ENCODE data around the gene HOTAIR.

HOTAIR gene

GRCh38 chr12:54002278-54002914, 27.6 kb upstream of the HOTAIR start:
- peak overlapping the region in 3 of 21 experiments; percentile 97 to 99 (median 98) for H3K27ac ChIP-seq
- H3K4me3 ChIP-seq = no peak overlapping the region

DNA sequence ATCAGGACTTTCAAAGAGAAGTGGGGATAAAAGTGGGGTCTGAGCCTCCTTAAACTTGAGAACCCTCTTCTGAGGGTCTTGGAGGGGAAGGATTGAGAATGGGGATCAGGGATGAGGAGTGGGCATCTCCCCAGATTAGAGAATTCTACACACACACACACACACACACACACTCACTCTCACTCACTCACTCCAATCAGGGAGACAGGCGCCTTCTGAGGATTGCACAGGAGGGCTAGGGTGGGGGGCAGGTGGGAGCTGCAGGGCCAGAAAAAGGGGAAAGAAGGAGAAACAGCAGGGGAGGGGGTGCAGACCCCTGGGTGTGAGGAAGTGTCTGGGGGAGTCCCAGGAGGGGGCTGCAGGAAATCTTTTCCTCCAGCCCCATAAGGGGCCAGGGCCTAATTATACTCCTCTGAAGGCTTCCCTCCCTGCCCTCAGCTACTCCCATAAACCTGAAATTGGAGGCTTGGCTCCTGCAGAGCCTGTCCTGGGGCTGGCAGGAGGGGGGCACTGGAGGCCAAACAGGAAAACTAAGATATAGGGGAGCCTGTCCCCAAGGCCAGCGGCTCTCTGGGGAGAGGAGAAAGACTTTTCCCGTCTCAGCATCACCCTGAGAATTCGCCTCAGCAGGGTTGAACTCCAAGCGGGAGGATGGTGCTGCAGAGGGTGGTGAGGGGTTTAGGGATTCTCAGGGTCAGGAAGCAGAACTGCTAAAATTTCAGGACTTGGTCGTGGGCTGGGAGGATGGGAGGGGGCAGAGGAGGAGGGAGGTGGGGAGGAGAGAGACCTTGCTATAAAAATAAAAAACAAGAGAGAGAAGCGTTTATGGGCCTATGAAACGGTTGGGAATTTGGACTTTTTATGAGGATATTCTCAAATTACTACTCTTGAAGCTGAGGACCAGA, 26.8 kb upstream of the HOTAIR start:
- Histone ChIP-seq H3K4me3 (peak overlapping the region in 3 of 7 experiments; percentile 41 to 68 (median 46)), H3K27ac (peak overlapping the region in 7 of 21 experiments; percentile 2 to 99 (median 93))

DNA sequence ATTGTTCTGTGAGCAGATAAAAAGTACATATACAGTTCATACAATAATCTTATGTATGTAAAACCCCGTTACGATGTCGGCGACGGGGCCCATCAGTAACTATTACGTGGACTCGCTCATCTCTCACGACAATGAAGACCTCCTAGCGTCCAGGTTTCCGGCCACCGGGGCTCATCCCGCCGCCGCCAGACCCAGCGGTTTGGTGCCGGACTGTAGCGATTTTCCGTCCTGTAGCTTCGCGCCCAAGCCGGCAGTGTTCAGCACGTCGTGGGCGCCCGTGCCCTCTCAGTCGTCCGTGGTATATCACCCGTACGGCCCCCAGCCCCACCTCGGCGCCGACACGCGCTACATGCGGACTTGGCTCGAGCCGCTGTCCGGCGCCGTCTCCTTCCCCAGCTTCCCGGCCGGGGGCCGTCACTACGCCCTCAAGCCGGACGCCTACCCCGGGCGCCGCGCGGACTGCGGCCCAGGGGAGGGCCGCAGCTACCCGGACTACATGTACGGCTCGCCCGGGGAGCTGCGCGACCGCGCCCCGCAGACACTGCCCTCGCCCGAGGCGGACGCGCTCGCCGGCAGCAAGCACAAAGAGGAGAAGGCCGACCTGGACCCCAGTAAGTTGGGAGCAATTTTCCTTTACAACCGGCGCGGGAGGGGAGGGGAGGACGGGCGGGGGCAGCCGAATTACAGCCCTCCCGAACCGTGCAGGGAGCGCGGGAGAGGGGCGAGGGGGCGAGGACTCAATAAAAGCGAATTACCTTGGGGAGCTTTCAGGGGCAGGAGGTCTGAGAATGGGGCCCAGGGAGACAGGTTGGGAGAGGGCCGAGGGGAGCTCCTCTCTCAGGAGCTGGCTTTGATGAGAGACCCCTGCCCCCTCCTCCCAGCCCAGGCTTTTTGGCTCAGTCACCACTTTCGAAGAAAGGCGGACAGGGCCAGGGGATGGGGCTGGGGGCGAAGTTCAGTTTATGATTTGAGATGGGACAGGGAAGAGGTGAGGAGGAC, 25.7 kb upstream of the HOTAIR start, which contains the start of gene HOXC9:
HOXC9 (plus strand) TSS at position 46 of the 999 bp plus-strand sequence; CDS start at position 74, 28 bp downstream.
- peak within 1 kb of the TSS in 19 of 21 experiments; percentile 54 to 99 (median 88) for H3K27ac ChIP-seq

DNA sequence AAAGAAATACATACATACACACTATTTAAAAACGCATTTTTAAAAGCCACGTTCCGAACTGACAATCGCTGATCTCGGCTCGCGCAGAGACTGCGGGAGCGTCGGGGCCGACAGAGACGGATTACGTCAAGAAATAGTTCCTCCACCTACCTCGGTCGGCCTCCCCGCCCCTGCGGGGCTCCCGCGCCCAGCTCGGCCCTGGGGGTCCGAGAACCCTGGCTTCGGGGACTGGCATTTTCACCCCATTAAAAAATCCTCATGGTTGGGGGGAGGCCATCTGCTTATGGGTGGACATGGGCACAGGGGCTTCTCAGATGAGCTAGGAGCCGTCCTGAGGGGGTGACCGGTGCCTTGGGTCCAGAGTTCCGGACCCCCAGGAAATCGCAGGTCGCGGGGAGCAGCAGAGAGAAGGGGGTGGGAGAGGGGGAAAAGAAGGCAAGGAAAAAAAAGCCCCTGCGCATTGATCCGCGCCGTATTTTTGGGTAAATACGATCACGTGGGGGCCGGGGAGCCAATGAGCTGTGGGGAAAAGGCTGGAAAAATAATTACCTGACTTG, 24.9 kb upstream of the HOTAIR start:
- H3K4me3 ChIP-seq = peak overlapping the region; percentile 40 to 68 (median 46)

More for the DNA sequence above, 25.7 kb upstream of the HOTAIR start, which contains the start of gene HOXC9:
- H3K4me3 ChIP-seq = peak within 1 kb of the TSS; percentile 40 to 68 (median 46)

DNA sequence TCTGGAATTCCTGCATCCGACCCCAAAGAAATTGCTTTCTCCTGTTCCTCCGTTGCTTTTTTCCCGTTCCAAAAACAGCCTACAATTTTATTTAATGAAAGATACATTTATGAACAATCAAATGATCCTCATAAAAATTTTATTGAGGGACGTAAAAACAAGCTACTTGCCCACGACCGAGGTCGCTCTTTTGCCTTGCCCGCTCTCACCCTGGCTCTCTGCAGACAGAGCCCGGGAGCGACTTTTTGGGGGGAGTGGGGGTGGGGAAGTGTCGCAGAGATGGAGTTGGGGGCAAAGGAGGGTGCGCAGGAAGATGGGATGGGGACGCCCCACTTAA, 24.1 kb upstream of the HOTAIR start:
- peak overlapping the region in 4 of 7 experiments; percentile 40 to 68 (median 55) for H3K4me3 ChIP-seq

More for the DNA sequence above, 24.9 kb upstream of the HOTAIR start:
- peak overlapping the region in 19 of 21 experiments; percentile 54 to 99 (median 88) for H3K27ac ChIP-seq

GRCh38 chr12:53998110-53998899, 23.6 kb upstream of the HOTAIR start:
- Histone ChIP-seq H3K4me3 (peak overlapping the region in 1 of 7 experiments; percentile 64), H3K27ac (peak overlapping the region in 8 of 21 experiments; percentile 40 to 98 (median 94))

More for the DNA sequence above, 24.1 kb upstream of the HOTAIR start:
- peak overlapping the region in 8 of 21 experiments; percentile 88 to 99 (median 95) for H3K27ac ChIP-seq

- peak overlapping the region in 12 of 21 experiments; percentile 1 to 98 (median 84) for H3K27ac ChIP-seq
Observed at GRCh38 chr12:53997204-53998109, 22.7 kb upstream of the HOTAIR start.

GRCh38 chr12:53996240-53997203, 21.8 kb upstream of the HOTAIR start:
- H3K4me3 ChIP-seq = peak overlapping the region; percentile 31 to 54 (median 39)

More at GRCh38 chr12:53997204-53998109, 22.7 kb upstream of the HOTAIR start:
- peak overlapping the region in 1 of 7 experiments; percentile 4 for H3K4me3 ChIP-seq

GRCh38 chr12:53995378-53996239, 20.9 kb upstream of the HOTAIR start:
- H3K4me3 ChIP-seq = peak overlapping the region; percentile 31 to 54 (median 39)
- H3K27ac ChIP-seq = peak overlapping the region in 20 of 21 experiments; percentile 11 to 98 (median 82)

More at GRCh38 chr12:53996240-53997203, 21.8 kb upstream of the HOTAIR start:
- H3K27ac ChIP-seq = peak overlapping the region in 18 of 21 experiments; percentile 11 to 98 (median 84)

DNA sequence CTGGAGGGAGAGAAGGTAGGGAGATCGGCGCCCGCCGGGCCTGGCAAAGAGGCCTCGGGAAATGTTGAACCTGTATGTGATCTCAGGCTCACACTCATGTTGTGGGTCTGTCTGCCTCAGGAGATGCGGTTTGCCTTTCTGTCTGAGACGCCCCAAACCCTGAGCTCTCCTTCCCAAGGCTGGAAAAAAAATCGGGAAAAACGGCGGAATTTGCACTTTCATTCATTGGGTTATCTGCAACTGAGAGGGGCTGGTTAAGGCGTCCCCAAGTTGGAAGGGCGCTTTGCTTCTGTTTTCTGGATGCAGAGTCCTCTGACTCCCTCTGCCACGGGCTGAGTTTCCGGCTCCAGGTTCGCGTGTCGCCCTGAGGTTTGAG, 20.2 kb upstream of the HOTAIR start:
- peak overlapping the region; percentile 31 to 54 (median 39) for H3K4me3 ChIP-seq
- H3K27ac ChIP-seq = peak overlapping the region in 17 of 21 experiments; percentile 28 to 98 (median 85)

DNA sequence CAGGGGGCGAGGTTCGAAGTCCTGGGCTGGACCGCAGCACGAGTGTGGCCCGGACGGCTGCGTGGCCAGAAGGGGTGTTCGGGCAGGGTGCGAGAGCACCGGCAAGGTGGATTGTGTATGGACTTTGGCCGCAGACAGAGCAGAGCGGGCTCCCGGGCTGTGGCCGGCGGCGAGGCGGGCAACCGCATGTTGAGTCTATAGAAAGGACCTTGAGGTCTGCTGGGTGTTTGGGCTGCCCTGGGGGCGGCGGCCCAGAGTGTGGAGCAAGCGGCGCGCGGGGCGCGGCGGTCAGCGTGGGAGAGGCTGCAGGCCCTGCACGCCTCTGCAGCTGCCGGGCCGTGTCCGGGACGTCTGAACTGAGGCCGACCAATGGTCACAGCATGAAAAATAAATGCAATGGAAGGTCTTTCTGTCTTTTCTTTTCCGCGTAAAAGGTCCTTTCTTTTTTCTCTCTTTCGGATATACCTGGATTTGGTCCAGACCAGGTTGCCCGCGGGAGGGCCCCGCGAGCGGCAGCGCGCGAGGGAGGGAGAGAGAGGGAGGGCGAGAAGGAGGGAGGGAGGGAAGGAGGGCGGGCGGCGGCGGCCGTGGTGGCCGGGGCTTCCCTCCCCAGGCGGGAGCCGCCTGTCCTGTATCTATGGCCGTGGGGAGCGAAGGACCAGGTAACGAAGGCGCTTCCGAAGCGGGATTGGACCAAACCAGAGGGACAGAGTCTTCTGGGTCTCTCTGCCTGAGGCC, 19.7 kb upstream of the HOTAIR start:
- H3K4me3 ChIP-seq = peak overlapping the region in 6 of 7 experiments; percentile 33 to 54 (median 40)
- peak overlapping the region in 16 of 21 experiments; percentile 35 to 98 (median 86) for H3K27ac ChIP-seq

DNA sequence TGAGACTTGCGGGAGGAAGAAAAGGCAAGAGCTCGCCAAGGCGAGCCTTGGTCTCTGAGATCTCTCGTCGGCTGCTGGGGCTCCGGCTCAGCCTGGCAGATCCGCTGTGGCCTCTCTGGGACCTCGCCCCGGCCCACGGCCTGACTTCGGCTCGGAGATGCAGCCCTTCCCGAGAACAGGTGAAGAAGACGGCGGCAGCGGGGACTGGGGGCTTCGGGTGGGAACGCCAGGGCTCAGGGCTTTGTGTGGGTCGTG, 19.2 kb upstream of the HOTAIR start:
- Histone ChIP-seq H3K4me3 (peak overlapping the region in 2 of 7 experiments; percentile 33 to 54), H3K27ac (peak overlapping the region in 10 of 21 experiments; percentile 35 to 98 (median 88))

- Histone ChIP-seq H3K4me3 (no peak overlapping the region), H3K27ac (peak overlapping the region in 6 of 21 experiments; percentile 80 to 98 (median 98))
Observed at GRCh38 chr12:53993162-53994008, 18.6 kb upstream of the HOTAIR start.
